Prostate gland (tissue), 2 donors: ENCODE measurements around the gene IFNGR1.

Experiments used
- CTCF ChIP-seq, 4 experiments: fragments of 200-600 bp in 2 of 4; fragments of 450-650 bp in 2 of 4; sonication (generic) in 2 of 4; IDR thresholded peaks; 1 replicate in 3 of 4; 2 replicates in 1 of 4; pipeline ENCODE4 v1.5.1; 2016 to 2019; ENCODE audit warnings: antibody characterized with exemption in 4 of 4, mild to moderate bottlenecking in 2 of 4, moderate library complexity in 2 of 4
- POLR2AphosphoS5 ChIP-seq: sonication (generic); formaldehyde crosslinking; IDR thresholded peaks from one replicate; pipeline ENCODE4 v1.6.1; 2017; ENCODE audit warnings: antibody characterized with exemption

- TF ChIP-seq CTCF (IDR thresholded peaks at IDR 0.05) (no peak), POLR2AphosphoS5 (no peak)
These were observed 33.9 kb downstream of the IFNGR1 start for GRCh38 chr6:137185290-137185689.
